HG03342 (cell line): Measurements from ENCODE around the gene PPARG.
"Not testable (repeated sequence)": the region's sequence is repeated elsewhere in the genome, so short reads cannot be mapped to it uniquely, and the experiment has no call there.

ENCODE experiments used
- ATAC-seq: cut with Tn5 transposase; IDR thresholded peaks from one replicate; pipeline ENCODE4 v1.9.1; 2021; ENCODE audit warnings: mild to moderate bottlenecking, moderate library complexity; ENCODE audit not compliant: unreplicated experiment

The PPARG gene

DNA sequence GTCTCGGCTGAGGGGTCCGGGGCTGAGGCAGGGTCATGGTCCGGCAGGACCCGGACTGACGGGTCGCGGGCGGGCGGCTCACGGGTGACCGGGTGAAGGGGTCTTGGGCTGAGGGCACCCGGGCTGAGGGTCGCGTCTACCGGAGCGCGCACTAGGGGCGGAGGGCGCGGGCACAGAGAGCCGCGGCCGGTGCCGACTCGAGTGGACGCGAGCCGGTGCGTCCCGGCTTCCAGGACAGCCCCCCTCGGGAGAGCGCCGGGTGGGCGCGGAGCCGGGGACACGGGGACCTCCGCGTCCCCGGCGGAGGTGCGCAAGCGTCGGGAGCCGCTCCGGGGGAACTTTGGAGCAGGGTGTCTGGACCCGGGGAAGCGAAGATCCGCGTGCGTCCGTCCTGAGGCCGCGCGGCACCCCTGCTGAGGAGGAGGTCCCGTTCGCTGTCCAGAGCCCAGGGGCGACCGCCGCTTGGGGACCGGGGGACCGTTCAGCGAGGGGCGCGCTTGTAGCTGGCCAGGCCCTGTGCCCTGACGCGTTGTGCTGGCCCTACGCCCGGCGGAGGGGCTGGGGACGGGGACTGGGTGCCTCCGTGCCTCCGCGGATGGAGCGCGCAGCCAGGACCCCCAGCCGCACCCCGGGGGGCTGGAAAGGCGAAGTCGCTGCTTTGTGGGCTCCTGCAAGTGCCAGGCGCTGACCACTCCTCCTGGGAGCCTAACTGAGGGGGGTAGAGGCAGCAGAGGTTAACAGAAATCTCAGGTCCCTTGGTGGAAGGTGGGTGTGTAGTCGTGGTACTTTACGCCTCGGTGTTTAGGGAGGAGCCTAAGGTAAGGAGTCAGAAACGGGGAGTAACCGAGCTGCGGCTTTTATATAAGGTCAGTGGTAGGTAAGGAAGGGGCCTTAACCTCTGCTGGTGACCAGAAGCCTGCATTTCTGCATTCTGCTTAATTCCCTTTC lies at the start of gene PPARG:
Gene PPARG, plus strand, starts transcription at position 889 of the 948 bp plus-strand sequence. CDS start 90,642 bp downstream, outside the sequence.
- no peak for ATAC-seq

DNA sequence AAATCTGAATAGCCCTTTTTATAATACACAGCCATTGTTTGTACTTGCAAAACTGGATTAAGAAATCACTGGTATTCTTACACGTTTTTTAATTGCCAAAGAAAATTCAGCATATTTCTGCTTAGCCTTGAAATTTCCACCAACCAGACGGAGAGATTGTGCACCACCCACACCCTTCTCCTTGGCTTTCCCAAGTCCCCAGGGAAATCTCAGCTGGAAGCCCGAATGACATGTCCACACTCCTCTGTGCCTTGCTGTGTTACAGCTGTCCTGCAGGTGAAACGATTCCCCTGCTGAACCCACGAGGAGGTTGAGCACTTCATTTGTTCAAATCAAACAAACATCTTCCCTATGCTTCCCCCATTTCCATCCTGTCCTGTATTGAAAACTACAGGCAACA lies 49.6 kb upstream of the PPARG start:
- ATAC-seq = no peak

DNA sequence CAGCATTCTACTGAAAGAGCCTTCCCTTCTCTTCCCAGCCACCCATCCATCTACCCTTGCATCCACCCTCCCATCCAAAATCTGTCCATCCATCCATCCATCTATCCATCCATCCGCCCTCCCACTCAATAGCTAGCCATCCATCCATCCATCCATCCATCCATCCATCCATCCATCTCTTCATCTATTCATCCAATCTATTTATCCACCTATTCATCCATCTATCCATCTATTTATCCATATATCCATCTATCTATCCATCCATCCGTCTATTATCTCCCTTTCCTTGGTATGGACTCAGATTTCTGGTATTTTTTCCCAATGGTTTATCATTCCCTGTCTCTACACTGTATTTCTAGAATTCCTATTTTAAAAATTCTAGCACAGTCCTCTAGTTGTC lies 46.1 kb upstream of the PPARG start:
- ATAC-seq = no peak

DNA sequence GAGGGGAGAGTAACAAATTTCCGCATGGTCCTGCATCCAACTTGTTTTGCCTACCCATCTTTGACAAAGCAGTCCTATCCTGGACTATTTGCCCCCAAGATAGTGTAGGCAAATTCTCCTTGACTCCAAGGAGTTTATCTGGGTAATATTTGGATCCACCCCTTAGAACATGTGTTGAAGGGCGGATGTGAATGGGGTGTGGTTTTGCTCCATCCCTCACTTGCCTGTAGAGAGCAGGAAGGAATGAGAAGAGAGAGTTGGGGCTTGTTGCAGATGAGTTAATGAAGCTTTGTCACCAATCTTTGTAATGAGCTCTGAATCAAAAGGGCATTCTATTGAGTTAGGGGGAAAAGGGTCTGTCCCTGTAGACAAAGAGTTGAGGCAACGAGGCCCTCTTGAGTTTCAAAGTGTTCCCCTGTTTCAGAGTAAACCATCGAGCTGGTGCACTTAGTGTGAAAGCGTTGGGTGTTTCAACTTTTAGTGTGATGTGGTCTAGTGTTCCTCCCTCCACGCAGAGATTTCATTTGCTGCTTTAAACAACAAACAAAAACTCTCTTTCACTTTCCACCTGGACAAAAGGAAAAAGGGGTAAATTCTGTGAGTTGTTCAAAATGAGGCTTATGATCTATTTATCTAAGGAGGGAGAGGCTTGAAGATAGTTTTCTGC lies 42.2 kb upstream of the PPARG start:
- no peak for ATAC-seq

DNA sequence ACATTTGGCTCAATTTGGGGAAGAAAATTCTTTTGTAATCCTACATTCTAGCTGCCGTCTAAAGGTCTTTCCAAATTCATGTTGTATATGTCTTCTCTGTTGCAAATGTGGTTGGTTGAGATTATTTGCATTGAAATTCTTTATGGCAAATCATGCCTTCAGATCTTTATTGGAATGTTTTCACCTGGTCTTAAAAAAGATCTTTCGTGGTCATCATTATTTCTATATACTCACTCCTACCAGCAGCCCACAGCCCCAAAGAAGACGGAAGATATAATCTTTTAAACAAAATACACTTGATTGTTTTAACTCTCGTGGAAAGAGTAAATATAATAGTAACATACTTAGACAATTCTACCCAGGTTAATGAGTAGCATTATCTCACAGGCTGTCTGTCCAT lies 41.5 kb upstream of the PPARG start:
- no peak for ATAC-seq

DNA sequence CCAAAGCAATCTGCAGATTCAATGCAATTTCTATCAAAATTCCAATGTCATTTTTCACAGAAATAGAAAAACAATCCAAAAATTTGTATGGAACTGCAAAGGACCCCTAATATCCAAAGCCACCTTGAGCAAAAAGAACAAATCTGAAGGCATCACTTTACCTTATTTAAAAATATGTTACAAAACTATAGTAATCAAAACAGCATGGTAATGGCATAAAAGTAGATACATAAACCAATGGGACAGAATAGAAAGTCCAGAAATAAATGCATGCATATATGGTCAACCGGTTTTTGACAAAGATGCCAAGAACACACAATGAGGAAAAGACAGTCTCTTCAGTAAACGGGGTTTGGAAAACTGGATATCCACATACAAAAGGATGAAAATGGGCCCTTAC lies 39.4 kb upstream of the PPARG start:
- no peak for ATAC-seq

DNA sequence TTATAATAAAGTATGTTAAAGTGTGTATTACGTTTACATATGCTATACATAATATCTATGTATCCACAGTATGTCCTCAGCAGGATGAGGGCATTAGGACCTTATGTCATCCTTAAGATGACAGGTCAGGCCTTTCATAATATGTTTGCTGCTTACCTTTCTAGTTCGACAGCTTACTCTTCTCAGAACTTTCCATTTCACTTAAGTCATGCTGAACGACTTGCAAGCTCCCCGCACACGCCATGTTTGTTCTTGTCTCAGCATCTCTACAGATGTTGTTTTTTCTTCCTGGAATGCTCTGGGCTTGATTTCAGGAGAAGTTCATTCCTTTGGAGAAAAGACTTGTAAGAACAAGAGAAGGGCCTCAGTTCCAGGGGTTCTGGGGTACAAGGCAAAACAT lies 36.0 kb upstream of the PPARG start:
- ATAC-seq = no peak

DNA sequence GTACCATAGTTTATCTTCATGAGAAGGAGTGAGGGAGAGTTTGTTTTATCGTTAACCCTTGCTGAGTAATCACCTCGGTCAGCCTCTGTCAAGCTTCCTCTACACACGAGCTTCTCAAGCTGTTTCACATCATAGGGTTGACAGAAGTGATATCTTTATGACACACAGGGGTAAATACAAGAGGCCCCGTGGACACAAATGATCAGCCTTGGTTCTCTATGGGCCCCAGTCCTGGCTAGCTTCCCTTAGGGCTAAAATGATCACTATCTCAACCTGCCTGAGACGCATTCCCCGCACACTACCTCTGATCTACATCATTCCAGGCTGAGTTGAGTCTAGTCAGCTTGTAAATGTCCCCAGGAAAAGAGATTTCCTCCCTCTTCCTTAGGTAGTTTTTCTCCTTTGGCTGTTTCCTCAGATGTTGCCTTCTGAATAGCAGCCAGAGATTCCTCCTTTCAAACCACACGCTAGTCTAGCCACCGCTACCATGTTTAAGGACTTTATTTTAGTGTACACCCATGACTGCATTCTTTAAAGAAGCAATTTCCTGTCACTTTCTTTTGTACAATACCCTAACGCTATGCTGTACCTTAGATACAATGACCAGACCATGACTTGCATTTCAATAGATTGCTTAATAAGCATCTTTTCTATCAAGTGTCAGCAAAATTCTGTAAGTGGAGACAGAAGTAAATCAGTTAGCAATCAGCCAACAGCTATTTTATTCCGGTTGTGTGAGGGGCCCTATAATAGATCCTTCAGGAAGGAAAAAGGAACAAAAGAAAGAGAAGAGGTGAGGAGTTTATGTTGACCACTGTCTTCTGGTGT lies 35.1 kb upstream of the PPARG start:
- ATAC-seq = no peak

DNA sequence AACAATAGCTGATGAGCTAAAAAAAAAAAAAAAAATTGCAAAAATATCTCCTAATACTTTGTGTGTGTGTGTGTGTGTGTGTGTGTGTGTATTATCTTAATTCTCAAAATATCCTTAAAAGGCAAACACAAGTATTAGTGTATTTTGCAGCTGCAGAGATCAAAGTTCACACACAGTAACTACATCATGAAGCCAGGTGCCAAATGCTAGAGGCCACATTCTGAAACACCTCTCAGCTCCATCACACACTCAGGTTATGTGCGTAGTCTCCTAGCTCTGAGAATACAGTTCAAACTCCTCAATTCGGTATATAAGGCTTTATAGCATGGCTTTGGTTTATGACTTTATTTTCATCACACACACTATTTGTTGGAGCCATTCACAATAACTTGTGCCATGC lies 33.5 kb upstream of the PPARG start:
- ATAC-seq = no peak

DNA sequence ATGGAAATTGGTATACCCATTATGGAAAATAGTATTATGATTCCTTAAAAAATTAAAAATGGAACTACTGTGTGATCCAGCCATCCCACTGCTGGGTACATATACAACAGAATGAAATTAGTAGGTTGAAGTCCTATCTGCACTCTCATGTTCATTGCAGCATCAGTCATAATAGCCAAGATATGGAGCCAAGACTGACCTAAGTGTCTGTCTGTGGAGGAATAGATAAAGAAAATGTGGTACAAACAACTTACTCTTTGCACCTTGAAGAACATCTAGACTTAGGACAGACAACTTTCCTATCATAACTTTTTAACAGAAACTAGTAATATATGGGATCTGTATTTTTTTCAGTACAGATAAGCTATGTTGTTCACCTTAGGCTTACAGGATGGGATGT lies 30.0 kb upstream of the PPARG start:
- ATAC-seq = no peak

DNA sequence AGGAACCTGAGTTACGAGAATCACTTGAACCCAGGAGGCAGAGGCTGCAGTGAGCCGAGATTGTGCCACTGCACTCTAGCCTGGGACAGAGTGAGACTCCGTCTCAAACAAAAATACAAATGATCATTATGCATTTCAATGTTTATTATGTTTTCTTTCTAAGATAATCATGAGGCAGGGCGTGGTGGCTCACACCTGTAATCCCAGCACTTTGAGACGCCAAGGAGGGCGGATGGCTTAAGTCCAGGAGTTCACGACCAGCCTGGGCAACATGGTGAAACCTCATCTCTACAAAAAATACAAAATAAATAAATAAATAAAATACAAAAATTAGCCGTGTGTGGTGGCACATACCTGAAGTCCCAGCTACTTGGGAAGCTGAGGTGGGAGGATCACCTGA lies 26.7 kb upstream of the PPARG start:
- ATAC-seq = not testable (repeated sequence)

DNA sequence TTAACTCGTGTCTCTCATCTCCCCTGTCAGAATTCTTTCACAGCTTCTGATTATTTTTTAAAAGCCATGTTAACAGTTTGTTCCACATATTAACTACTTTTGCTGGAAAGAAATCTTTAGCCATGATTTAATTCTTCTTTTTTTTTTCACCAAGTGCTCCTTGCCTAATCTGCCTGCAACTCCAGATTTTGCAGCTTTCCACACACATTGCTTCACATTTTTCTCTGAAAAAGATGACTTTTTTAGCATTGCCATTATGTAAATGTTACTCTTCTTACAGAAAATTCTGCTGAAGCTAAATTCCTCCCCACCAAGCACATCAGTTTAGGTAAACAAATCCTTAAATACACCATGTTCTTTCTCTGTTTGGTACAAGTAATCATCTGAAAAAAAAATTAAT lies 23.4 kb upstream of the PPARG start:
- no peak for ATAC-seq

DNA sequence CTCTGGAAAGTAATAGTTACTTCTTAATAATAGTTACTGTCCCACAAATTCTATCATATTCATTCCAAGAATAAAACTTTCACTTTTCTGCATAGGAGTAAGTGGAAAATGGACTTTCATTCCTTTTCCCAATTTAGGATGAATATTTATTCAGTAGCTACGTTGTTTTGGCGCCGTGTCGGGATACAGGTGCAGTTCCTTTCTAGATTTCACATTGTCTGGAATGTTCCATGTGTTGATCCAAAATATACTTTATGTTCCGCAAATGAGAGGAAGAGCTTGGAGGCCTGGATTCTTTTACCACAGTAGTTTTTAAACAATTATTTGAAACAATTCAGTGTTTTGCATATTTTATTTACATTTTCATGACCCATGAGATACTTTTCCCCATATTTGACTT lies 22.8 kb upstream of the PPARG start:
- ATAC-seq = no peak

DNA sequence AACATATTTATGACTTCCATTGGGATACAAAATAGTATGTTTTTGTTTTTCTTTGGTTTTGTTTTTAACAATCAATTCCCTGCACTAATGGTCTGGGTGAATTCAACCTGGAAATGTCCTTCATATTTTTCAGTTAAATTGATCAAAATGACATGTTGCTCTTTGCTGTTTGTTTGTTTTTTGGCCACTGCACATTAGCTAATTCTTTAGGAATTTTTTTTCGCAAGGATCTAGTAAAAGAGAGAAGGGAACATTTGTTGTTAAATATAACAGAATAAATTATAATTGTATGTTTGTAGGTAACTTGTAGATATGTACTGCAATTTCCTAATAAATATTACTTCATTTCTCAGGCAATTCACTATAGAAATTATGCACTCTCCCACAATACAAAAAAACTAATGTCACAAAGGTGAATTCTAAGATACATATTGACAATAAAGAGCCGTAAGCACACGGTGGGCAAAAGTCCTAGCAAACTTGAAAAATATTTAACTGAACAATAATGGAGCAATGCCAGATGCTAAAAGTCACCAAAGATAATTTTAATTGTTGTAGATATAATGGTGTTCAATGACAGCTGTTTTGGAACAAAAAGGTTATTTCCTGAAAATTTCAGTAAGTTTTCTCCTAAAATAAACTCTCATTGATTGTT lies 21.4 kb upstream of the PPARG start:
- ATAC-seq = no peak

DNA sequence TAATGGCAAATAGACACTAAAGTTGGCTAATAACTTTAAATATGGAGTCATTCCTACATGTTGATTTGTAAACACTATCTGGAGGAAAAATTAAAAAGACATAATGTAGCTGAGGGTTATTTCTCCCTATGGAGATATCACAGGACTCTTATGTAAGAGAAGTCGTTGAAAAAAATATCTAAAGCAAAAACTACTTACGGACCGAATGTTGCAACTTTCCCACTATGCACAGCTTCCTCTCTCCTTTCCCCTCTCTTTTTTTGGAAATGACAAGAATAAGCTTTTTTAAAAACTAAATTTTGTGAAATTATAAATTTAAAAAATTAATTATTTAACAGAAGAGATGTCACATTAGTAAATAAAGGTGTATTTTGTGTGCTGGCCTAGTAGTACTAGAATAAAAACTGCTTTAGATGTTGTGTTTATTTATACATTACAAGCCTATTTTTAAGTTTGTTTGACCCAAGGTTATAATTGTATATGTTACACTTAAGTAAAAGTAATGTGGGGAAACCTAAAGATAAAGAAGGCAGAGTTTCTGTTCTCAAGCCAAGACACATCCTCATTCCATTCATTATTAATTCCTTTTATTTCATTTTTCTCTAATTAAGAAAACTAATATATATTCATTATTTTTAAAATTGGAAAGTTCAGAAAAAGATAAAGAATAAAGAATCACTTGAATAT lies 20.7 kb upstream of the PPARG start:
- no peak for ATAC-seq

DNA sequence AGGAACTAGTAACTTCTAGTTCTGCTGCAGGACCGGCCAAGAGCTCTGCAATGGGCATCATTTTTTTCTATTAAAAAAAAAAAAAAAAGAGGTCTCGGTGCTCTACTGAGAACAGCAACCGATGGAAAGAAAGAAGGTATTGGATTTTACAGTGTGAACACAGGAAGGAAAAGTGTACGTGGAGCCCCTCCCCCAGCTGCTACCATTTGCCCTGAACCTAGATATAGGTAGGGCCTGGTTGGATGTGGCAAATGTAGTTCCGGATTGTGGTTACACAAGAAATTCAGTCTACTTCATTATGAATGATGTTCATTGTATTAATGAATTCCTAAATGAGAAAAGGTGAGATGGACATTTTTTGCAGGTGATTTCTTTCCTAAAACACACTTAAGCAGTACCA lies 17.9 kb upstream of the PPARG start:
- no peak for ATAC-seq

DNA sequence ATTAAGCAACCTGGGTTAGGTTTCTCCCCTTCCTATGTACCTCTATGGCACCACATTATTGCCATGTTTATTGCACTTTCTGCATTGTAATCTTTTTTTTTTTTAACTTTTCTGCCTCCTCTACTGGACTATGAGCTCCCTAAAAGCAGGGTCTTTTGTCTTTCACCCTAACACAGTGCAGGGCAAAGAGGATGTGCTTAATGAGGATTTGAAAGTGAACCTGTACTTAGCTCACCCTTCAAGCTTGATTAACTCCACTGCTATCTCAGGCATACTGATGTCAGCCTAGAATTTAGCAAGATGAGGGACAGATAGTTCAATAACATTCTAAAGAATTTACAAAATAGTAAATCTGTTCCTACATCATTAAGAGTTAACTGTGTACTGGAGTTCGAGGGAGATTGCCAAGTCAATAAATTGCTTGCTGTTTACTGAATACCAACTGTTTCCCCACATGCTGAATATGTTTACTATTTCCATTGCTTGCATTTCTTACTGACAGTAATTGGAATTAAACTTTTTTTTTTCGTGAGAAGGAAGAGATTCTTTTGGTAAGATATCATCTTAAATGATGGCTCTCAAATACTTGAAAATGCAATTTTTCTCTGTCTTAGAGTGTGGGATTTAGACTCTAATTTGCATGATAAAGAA lies 15.7 kb upstream of the PPARG start:
- peak; percentile 99 for ATAC-seq

DNA sequence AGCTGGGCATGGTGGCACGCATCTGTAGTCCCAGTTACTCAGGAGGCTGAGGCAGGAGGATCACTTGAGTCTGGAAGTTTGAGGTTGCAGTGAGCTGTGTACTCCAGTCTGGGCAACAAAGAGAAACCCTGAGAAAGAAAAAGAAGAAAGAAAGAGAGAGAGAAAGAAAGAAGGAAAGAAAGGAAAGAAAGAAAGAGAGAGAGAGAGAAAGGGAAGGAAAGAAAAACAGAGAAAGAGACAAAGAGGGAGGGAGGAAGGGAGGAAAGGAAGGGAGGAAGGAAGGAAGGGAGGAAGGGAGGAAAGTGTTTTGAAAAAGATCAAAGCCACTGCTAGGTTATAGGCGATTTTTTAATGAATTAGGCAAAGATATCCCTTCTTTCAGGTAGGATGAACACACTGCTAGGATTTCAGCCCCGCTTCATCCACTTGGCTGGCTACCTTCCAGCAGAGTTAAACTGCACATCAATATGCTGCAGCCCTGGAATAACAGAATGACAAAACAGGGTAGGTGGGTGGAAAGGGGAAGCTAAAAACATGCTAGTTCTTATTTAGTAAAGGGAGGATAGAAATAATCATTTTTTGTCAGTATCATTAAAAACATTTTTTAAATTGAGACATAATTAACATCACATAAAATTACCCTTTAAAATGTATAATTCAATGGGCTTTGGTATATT lies 12.8 kb upstream of the PPARG start:
- ATAC-seq = no peak

DNA sequence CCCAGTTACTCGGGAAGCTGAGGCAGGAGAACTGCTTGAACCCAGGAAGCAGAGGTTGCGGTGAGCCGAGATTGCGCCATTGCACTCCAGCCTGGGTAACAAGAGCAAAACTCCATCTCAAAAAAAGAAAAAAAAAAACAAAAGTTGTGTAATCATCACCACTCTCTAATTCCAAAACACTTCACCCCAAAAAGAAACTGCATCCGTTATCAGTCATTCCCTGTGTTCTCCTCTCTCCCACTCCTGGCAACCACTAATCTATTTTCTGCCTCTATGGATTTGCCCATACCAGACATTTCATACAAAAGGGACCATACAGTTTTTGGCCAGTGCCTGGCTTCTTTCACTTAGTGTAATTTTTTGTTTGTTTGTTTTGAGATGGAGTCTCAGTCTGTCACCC lies 12.0 kb upstream of the PPARG start:
- not testable (repeated sequence) for ATAC-seq
